HL-60 (cell line): Measurements from ENCODE around the gene DSTYK.

Experiments
- CTCF ChIP-seq: IDR thresholded peaks from one replicate; pipeline ENCODE4 v1.5.1; 2011; ENCODE audit warnings: low read length, control low read depth, inconsistent platforms; ENCODE audit not compliant: insufficient read depth
- POLR2AphosphoS5 ChIP-seq: IDR thresholded peaks from 2 replicates; pipeline ENCODE4 v1.6.1; 2012; ENCODE audit warnings: low read depth

GRCh38 chr1:205245096-205245495, 33.6 kb upstream of the DSTYK start:
- TF ChIP-seq CTCF (no peak), POLR2AphosphoS5 (no peak)
